Measurements from ENCODE around the gene PPP2R2C.

PPP2R2C gene

DNA sequence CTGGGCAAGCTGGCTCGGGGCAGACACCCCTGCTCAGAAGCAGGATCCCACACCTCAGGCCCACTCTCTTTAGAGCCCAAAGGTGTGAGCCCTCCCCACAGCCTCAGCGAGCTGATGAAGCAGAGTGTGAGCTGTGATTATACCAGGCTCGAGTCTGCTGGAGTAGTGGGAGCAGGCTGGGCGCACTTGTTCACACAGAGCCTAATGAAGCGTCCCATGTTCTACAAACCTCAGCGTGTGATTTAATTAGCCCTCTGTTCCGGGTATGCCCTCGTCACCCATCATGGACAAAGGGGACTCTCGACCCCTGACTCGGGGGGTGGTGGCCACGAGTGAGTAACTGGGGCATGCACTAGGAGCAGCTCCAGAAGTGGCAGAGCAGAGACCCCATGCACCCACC, 62.3 kb downstream of the PPP2R2C start:
- Histone ChIP-seq H3K9ac (ENCODE audit: insufficient read length, low read depth) (no peak overlapping the region), H3K4me1 (ENCODE audit: insufficient read depth, insufficient read length) (peaks cover 10% of the 10 kb centered on the region), H3K27me3 (ENCODE audit: insufficient read depth, insufficient read length) (no peaks in the 10 kb centered on the region), H3K4me3 (ENCODE audit: insufficient read length, low read depth) (no peak overlapping the region), H3K9me3 (ENCODE audit: insufficient read depth, low read length) (no peaks in the 10 kb centered on the region), H3K36me3 (ENCODE audit: insufficient read depth, insufficient read length, low read length) (no peaks in the 10 kb centered on the region)
- DNase-seq (ENCODE audit: low read depth, low spot score): no peak
- no peak for TF ChIP-seq ZNF274 (IDR thresholded peaks at IDR 0.05; ENCODE audit: low read depth, low read length)
- TF ChIP-seq YY1 (IDR thresholded peaks at IDR 0.05; ENCODE audit: insufficient read depth, insufficient read length): no peak
- no peak for TF ChIP-seq SUZ12 (IDR thresholded peaks at IDR 0.05; ENCODE audit: extremely low read depth, insufficient read depth, insufficient read length)

DNA sequence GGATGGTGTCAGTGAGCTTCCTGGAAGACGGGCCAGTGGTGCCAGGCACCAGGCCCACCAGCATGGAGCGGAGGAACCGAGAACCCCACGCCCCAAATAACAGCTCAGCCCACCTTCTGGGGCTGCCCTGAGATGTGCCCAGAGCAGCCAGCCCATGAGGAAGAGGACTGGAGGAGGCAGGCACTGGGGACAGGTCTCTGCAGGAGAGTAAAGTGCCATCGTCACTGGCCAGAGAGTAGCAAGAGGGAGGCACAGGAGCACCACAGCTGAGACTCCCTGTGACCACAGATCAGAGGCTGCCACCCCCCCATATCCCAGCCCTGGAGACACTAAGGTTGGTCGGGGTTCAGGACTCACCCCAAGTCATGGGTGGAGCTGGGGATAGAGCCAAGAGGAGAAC, 63.0 kb downstream of the PPP2R2C start:
- no peaks in the 10 kb centered on the region for H3K27me3 ChIP-seq (ENCODE audit: insufficient read depth, insufficient read length)
- no peaks in the 10 kb centered on the region for H3K9me3 ChIP-seq (ENCODE audit: insufficient read depth, low read length)
- H3K4me3 ChIP-seq (ENCODE audit: insufficient read length, low read depth): no peak overlapping the region
- H3K4me1 ChIP-seq (ENCODE audit: insufficient read depth, insufficient read length): peaks cover 6% of the 10 kb centered on the region
- no peak for DNase-seq (ENCODE audit: low read depth, low spot score)
- TF ChIP-seq ZNF274 (IDR thresholded peaks at IDR 0.05; ENCODE audit: low read depth, low read length): no peak
- H3K36me3 ChIP-seq (ENCODE audit: insufficient read depth, insufficient read length, low read length): no peaks in the 10 kb centered on the region
- H3K9ac ChIP-seq (ENCODE audit: insufficient read length, low read depth): no peak overlapping the region

DNA sequence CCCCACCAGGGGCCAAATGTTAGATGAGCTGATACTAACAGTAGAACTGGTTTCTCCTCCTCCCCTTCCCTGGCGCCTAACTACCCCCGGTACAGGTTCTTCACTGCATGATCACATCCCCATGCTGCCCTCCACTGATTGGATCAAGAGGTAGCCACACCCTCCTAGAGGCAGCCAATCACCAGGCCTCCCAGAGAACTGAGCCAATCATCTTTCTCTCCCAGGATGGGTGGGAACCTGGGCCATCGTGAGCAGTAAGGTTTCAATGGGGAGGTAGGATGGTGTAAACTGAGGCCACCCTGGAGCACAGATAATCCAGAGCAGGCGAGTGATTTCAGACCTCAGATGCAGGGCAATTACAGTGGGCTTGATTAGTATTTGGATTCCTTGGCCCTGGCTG, 64.2 kb downstream of the PPP2R2C start:
- Histone ChIP-seq H3K4me1 (ENCODE audit: insufficient read depth, insufficient read length) (peaks cover 6% of the 10 kb centered on the region), H3K36me3 (ENCODE audit: insufficient read depth, insufficient read length, low read length) (no peaks in the 10 kb centered on the region), H3K9ac (ENCODE audit: insufficient read length, low read depth) (no peak overlapping the region), H3K27me3 (ENCODE audit: insufficient read depth, insufficient read length) (no peaks in the 10 kb centered on the region), H3K4me3 (ENCODE audit: insufficient read length, low read depth) (no peak overlapping the region), H3K9me3 (ENCODE audit: insufficient read depth, low read length) (no peaks in the 10 kb centered on the region)
- DNase-seq (ENCODE audit: low read depth, low spot score): no peak
- TF ChIP-seq SUZ12 (IDR thresholded peaks at IDR 0.05; ENCODE audit: extremely low read depth, insufficient read depth, insufficient read length): no peak
- no peak for TF ChIP-seq YY1 (IDR thresholded peaks at IDR 0.05; ENCODE audit: insufficient read depth, insufficient read length)
- TF ChIP-seq ZNF274 (IDR thresholded peaks at IDR 0.05; ENCODE audit: low read depth, low read length): no peak

- DNase-seq (ENCODE audit: low read depth, low spot score): no peak
- H3K9ac ChIP-seq (ENCODE audit: insufficient read length, low read depth): no peak overlapping the region
- TF ChIP-seq ZNF274 (IDR thresholded peaks at IDR 0.05; ENCODE audit: low read depth, low read length): no peak
- no peak for TF ChIP-seq SUZ12 (IDR thresholded peaks at IDR 0.05; ENCODE audit: extremely low read depth, insufficient read depth, insufficient read length)
- TF ChIP-seq YY1 (IDR thresholded peaks at IDR 0.05; ENCODE audit: insufficient read depth, insufficient read length): no peak
- no peak overlapping the region for H3K4me3 ChIP-seq (ENCODE audit: insufficient read length, low read depth)
- peaks cover 7% of the 10 kb centered on the region for H3K4me1 ChIP-seq (ENCODE audit: insufficient read depth, insufficient read length)
- no peaks in the 10 kb centered on the region for H3K27me3 ChIP-seq (ENCODE audit: insufficient read depth, insufficient read length)
- no peaks in the 10 kb centered on the region for H3K9me3 ChIP-seq (ENCODE audit: insufficient read depth, low read length)
- H3K36me3 ChIP-seq (ENCODE audit: insufficient read depth, insufficient read length, low read length): no peaks in the 10 kb centered on the region
Observed at GRCh38 chr4:6405397-6405706, 67.1 kb downstream of the PPP2R2C start.

- no peak overlapping the region for H3K4me3 ChIP-seq (ENCODE audit: insufficient read length, low read depth)
- H3K9me3 ChIP-seq (ENCODE audit: insufficient read depth, low read length): no peaks in the 10 kb centered on the region
- no peaks in the 10 kb centered on the region for H3K27me3 ChIP-seq (ENCODE audit: insufficient read depth, insufficient read length)
- H3K4me1 ChIP-seq (ENCODE audit: insufficient read depth, insufficient read length): peaks cover 6% of the 10 kb centered on the region
- peak overlapping the region; percentile 14 for H3K9ac ChIP-seq (ENCODE audit: insufficient read length, low read depth)
- TF ChIP-seq YY1 (IDR thresholded peaks at IDR 0.05; ENCODE audit: insufficient read depth, insufficient read length) (no peak), SUZ12 (IDR thresholded peaks at IDR 0.05; ENCODE audit: extremely low read depth, insufficient read depth, insufficient read length) (no peak), ZNF274 (IDR thresholded peaks at IDR 0.05; ENCODE audit: low read depth, low read length) (no peak)
- no peaks in the 10 kb centered on the region for H3K36me3 ChIP-seq (ENCODE audit: insufficient read depth, insufficient read length, low read length)
- DNase-seq (ENCODE audit: low read depth, low spot score): no peak
Observed at GRCh38 chr4:6404611-6405396, 67.6 kb downstream of the PPP2R2C start.

GRCh38 chr4:6403400-6403685, 69.1 kb downstream of the PPP2R2C start:
- no peak overlapping the region for H3K9ac ChIP-seq (ENCODE audit: insufficient read length, low read depth)
- H3K4me1 ChIP-seq (ENCODE audit: insufficient read depth, insufficient read length): peaks cover 4% of the 10 kb centered on the region
- TF ChIP-seq SUZ12 (IDR thresholded peaks at IDR 0.05; ENCODE audit: extremely low read depth, insufficient read depth, insufficient read length): no peak
- no peak for TF ChIP-seq ZNF274 (IDR thresholded peaks at IDR 0.05; ENCODE audit: low read depth, low read length)
- no peak for TF ChIP-seq YY1 (IDR thresholded peaks at IDR 0.05; ENCODE audit: insufficient read depth, insufficient read length)
- H3K9me3 ChIP-seq (ENCODE audit: insufficient read depth, low read length): no peaks in the 10 kb centered on the region
- DNase-seq (ENCODE audit: low read depth, low spot score): no peak
- no peaks in the 10 kb centered on the region for H3K27me3 ChIP-seq (ENCODE audit: insufficient read depth, insufficient read length)
- H3K4me3 ChIP-seq (ENCODE audit: insufficient read length, low read depth): no peak overlapping the region
- no peaks in the 10 kb centered on the region for H3K36me3 ChIP-seq (ENCODE audit: insufficient read depth, insufficient read length, low read length)

GRCh38 chr4:6402566-6403399, 69.6 kb downstream of the PPP2R2C start:
- peak; percentile 30 for DNase-seq (ENCODE audit: low read depth, low spot score)
- H3K27me3 ChIP-seq (ENCODE audit: insufficient read depth, insufficient read length): no peaks in the 10 kb centered on the region
- no peaks in the 10 kb centered on the region for H3K36me3 ChIP-seq (ENCODE audit: insufficient read depth, insufficient read length, low read length)
- H3K4me1 ChIP-seq (ENCODE audit: insufficient read depth, insufficient read length): peaks cover 4% of the 10 kb centered on the region
- no peaks in the 10 kb centered on the region for H3K9me3 ChIP-seq (ENCODE audit: insufficient read depth, low read length)
- H3K4me3 ChIP-seq (ENCODE audit: insufficient read length, low read depth): no peak overlapping the region
- no peak overlapping the region for H3K9ac ChIP-seq (ENCODE audit: insufficient read length, low read depth)
- TF ChIP-seq ZNF274 (IDR thresholded peaks at IDR 0.05; ENCODE audit: low read depth, low read length): no peak
- no peak for TF ChIP-seq SUZ12 (IDR thresholded peaks at IDR 0.05; ENCODE audit: extremely low read depth, insufficient read depth, insufficient read length)
- no peak for TF ChIP-seq YY1 (IDR thresholded peaks at IDR 0.05; ENCODE audit: insufficient read depth, insufficient read length)

All from NT2/D1 (cell line).